OCI-M2 (cell line): Measurements from ENCODE around the gene IL1RAPL2.
"Not testable (repeated sequence)": the region's sequence is repeated elsewhere in the genome, so short reads cannot be mapped to it uniquely, and the experiment has no call there.

Experiments used
- DNase-seq: peaks from one replicate; lab custom pipeline; 2025; ENCODE audit not compliant: unreplicated experiment; lab: John Stamatoyannopoulos, UW

IL1RAPL2 gene

GRCh38 chrX:105754286-105754964 lies 1188.4 kb downstream of the IL1RAPL2 start:
- DNase-seq = no peak

- no peak for DNase-seq
Measured at GRCh38 chrX:105755109-105755508, 1189.1 kb downstream of the IL1RAPL2 start.

- DNase-seq = no peak
Measured at GRCh38 chrX:105758754-105759153, 1192.8 kb downstream of the IL1RAPL2 start.

GRCh38 chrX:105759598-105759997 lies 1193.6 kb downstream of the IL1RAPL2 start:
- DNase-seq = no peak

- DNase-seq = no peak
Measured at GRCh38 chrX:105765691-105766090, 1199.7 kb downstream of the IL1RAPL2 start.

- no peak for DNase-seq
Measured at GRCh38 chrX:105773801-105774200, 1207.8 kb downstream of the IL1RAPL2 start.

- no peak for DNase-seq
Measured at GRCh38 chrX:105775679-105776078, 1209.7 kb downstream of the IL1RAPL2 start.

- DNase-seq = no peak
Measured at GRCh38 chrX:105781804-105782203, 1215.8 kb downstream of the IL1RAPL2 start.

- not testable (repeated sequence) for DNase-seq
Measured at GRCh38 chrX:105796877-105797276, 1230.9 kb downstream of the IL1RAPL2 start.

GRCh38 chrX:105803891-105804290 lies 1237.9 kb downstream of the IL1RAPL2 start:
- no peak for DNase-seq

GRCh38 chrX:105805655-105806054 lies 1239.7 kb downstream of the IL1RAPL2 start:
- DNase-seq = not testable (repeated sequence)

GRCh38 chrX:105816517-105816916 lies 1250.5 kb downstream of the IL1RAPL2 start:
- no peak for DNase-seq
